Ureter (tissue), 1 donor: Measurements from ENCODE around the gene CAMK2G. TPM values are rescaled to one million over a fixed set of nuclear protein-coding genes. Genes with fewer than 3 reads are reported as not detected.

Experiments
- DNase-seq: peaks from one replicate; pipeline ENCODE4 v3.0.0-alpha.2; 2020; ENCODE audit warnings: low spot score
- total RNA-seq: library from RNA; stranded (reverse); gene quantifications from one replicate; pipeline ENCODE4 v1.2.4, GENCODE V29; 2023
- donor health status: DM: yes; HTN: yes; CAD: no.

CAMK2G gene
- total RNA-seq, 1 donor from 2014 or later: 80.5 TPM

DNA sequence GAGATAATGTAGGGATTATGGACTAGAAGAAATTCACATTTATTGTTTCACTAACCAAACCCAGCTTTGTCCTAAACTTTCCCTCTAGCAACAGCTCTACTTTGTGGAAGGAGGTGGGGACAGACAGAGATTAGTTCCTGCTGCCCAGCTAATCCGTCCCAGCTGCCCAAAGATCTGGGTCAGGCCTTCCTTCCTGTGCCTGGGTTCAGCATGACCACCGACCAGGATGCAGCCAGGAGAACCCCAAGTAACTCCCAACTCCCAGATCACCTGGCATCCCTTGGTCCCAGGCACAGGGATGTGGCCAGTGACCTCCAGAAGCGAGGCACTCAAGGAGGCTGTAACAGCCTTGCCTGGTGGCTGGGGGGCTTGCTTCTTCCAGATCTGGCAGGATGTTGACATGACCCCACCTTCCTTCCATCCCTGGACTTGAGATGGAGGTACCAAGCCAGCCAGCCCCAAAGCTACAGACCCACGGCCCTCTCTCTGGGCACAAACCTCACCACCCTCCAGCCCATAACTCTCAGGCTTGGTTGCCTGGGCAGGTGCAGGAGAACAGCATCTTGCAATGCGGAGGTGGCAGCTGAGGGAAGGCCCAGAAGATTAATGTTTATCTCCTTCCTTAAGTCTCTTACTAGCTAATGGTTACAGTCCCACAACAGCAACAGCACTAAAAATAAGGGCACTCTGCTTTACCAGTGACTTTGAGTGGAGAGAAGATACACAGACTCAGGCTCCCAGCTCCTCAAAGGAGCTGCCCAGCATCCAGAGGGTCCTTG lies 11.1 kb downstream of the CAMK2G start:
- DNase-seq: no peak

DNA sequence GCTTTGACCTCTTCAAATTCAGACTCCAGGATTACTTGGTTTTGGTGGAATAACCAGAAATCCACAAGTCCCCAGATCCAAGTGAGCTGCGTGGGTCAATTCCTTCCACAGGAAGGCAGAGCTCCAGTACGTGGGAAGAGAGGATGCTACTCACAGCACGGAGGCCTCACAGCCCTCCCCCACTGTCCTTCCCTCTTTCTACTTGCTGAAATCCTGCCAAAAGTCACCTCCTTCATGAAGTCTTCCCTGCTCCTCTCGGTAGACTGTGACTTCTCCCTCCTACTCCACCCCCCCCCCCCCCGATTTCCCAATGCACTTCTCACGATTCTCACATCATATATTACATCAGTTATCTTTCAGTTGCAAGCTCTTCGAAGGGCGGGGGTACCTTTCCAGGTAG lies 12.3 kb downstream of the CAMK2G start:
- DNase-seq: no peak

DNA sequence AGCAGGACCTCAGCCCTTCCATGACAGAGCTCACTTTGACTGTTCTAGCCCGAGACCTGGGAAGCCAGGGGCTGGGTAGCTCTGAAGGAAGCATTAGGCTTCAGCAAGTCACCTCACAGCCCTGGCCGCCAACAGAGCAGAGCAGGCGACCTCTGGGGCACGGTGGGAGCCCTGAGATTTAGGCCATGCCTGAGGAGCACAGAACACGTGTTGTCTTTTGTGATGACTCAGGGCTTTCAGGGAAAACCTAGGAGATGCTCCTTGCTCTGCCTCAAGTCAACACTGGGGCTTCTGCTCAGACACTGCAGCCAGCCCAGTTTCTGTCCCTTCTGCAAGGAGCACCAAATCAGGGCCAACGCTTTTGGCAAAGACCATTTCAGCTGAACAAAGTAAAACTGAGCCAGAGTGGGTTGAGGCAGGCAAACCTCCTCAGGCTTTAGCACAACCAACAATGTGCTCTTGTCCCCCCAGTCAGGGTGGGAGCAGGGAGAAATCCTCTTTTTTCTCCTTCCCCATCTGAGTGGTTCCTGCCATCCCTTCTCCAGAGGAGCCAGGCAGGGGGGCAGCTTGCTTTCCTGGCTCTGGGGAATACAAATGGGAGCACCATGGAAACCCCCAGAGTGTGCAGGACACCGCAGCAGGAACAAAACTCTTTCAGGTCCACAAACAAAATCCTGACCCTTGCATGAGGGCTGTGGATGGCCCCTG lies 14.4 kb downstream of the CAMK2G start:
- no peak for DNase-seq

DNA sequence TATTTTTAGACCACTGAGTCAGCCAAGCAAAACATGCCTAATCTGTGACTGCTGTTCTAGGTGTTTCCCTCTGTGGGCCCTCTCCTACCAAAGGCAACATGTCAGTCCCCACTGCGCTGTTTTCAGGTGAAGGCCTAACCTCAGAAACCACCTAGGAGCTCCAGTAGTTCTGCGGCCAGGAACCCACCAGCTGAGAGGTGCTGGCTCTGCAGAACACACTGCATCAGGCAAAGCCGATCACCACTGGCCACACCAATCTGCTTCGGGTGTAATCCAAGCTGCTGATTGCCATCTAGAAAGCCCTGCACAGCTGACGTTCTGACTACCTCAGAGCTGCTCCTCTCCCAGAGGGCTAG lies 14.9 kb downstream of the CAMK2G start:
- DNase-seq: no peak

DNA sequence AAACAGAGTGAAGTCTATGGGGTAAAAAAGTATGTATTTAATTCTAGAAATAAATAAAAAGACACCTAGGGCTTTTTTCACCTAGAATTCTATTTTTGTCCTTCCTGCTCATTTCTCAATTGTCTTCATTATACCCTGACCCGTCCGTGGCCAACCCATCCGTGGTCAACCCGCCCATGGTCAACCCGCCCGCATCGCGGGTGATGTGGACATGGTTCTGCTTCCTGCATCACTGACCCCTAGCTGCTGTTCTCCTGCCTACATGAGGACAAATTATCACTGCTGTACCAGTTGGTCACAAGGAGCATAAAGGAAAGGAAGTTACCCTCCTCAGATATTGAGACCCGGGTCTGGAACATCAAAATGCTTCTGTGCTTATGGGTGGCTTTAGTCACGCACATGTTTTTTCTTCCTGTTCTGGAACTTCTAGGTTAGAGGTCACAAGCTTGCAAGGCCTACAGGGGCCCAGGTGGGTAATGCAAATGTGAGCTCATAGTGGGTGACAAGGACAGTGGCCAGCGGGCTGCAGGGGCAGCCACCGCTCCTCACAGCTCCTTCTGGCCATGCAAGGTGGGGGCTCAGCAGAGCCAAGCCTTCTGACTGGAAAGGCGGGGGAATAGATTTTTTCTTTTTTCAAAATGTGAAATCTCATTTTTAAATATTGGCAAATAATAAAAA lies 15.5 kb downstream of the CAMK2G start:
- no peak for DNase-seq

DNA sequence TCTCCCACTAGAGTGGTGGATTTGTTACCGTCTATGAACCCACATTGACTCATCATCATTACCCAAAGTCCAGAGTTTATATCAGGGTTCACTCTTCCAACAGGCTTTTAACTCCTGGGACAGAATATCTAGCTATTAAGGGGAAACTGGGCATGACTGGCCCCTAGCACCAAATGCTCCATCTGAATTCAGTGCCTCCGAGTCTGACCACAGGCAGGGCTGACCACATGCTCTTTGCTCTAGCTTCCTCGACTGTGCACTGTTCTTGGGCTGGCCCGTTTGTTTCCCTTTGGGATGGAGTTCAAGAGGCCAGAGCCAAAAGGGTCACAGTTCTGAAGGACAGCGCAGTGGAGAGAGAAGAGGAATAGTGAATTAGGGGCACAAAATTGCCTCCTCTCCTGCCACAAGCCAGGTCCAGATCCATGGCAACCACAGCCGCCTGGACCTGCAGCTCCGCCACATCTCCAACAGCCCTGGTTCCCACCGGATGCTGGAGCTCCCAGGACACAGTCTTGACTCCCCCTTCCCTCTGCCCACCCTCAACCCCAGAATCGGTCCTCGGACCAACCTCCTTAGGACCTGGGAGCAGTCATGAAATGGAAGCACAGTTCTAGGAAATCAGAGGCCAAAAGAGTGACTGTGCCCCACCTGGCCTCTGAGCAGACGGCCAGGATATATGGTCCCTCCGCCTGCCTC lies 16.2 kb downstream of the CAMK2G start:
- no peak for DNase-seq

DNA sequence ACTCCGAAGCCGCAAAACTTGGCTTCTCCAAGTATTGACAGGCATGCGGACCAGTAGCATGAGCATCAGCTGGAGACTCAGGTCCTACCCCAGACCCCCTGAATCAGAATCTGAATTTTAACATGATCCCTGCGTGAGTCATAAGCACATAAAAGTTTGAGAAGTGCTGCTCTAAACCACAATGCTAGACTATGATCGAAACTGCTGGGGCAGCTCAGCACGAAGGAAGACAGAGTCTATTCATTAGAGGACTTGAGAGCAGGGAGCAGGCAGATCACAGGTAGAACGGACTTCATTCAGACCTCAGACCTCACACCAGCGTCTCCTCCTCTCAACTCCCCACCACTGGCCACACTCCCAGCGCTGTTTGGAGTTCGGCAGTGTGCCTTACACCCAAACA lies 16.9 kb downstream of the CAMK2G start:
- no peak for DNase-seq

DNA sequence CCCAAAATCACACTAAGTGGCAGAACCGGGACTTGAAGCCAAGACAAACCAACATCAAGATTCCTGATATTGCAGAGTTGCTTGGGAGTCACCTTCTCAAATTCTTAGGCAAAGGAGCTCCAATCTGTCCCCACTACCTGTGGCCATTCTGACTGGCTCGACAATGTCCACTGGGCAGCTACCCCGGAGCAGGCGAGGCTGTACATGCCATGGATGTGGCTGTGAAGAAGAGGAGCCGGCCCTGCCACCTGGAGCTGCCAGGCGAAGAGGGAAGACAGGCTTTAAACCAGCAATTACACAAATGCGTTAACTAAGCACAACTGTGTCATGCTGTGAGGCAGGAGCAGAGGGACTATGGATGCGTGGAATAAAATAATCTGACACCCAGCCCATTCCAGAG lies 18.1 kb downstream of the CAMK2G start:
- DNase-seq: no peak

DNA sequence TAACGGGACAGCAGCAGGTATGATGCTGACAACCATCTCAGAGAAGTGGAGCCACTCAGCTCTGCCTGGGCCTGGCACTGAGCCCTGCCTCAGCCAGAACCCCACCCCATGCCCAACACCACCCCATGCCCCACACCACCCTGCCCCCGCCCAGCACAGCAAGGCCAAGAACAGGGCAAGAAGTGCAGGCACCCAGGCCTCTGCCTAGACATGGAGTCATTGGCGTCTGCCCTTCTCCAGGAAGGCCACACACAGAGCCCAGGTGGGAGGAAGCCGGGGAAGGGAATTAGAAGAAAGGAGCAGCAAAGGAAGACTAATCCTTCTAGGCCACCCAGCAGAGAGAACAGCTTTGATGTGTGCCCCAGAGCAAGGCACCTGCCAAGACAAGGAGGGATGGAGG lies 18.9 kb downstream of the CAMK2G start:
- no peak for DNase-seq

DNA sequence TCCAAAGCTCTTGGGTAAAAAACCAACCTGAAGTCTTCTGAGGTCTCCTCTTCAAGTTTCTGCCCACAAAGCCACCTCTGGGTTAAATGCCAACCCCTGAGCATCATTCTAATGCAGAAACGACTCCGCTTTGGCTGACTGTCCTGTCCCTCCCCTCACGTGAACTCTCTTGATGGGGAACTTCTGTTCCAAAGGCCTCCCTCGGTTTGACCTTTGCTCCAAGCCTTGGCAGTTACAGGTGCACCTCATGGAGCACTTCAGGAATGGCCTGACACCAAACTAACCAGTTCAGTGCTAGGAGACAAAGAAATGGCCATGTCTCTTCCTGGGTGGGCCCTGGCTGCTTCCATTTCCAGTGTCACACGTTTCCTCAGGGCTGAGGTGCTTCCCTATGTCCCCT lies 20.0 kb downstream of the CAMK2G start:
- DNase-seq: no peak

DNA sequence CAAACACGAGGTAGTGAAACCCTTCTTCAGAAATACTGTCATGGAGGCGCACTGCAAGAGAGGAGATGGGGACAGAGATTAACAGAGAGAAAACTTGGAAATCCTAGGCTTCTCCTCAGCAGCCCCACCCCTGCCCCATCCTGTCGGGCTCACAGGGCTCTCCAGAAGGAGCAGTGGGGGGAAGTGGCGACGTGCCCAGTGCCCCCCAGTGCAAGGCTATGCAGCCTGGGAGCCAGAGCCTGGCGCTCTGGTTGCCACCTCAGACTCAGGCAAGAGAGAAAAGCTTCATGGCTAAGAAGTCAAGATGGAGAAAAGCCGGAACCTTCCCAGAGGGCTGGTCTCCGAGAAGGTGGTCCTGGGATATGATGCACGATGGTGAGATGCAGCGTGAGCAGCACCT lies 21.2 kb downstream of the CAMK2G start:
- DNase-seq: no peak

DNA sequence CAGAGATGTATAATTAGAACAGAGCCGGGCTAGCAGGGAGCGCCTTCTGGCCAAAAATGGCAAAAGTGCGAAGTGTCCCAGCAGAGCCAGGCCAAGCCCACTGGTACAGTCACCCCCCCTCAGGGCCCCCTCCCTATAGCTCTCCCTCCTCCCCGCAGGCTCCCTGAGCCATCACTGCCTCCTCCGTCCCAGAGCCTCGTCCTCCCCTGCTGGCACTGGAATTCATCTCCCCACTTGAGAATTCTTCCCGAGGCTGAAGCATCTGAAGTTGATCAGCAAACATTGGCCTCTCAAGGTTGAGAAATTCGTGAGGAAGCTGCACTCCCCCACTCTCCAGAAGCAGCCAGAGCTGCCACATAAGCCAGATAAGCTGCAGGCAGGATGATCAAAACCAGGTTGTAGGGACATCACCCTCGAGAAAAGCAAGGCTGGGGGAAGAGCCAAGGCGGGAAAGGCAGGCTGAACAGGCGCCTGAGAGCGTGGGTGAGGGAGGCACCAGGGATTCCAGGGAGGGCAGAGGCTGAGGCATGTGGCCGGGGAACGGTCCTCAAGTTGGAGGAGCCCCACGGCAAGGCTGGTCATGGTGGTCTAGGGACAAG lies 23.4 kb downstream of the CAMK2G start:
- peak; percentile 83 for DNase-seq

DNA sequence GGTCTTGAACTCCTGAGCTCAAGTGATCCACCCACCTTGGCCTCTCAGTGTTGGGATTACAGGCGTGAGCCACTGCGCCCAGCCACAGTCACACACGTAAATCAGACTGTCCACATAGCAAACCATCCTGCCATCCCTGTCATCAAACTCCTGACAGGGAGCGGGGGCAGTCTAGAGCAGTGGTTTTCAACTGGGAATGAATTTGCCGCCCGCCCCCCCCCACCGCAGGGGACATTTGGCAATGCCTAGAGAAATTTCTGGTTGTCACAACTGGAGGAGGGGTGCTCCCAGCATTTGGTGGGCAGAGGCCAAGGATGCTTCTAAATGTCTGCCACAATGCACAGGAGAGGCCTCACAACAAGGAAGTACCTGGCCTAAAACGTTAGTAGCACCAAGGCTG lies 24.1 kb downstream of the CAMK2G start:
- DNase-seq: no peak

DNA sequence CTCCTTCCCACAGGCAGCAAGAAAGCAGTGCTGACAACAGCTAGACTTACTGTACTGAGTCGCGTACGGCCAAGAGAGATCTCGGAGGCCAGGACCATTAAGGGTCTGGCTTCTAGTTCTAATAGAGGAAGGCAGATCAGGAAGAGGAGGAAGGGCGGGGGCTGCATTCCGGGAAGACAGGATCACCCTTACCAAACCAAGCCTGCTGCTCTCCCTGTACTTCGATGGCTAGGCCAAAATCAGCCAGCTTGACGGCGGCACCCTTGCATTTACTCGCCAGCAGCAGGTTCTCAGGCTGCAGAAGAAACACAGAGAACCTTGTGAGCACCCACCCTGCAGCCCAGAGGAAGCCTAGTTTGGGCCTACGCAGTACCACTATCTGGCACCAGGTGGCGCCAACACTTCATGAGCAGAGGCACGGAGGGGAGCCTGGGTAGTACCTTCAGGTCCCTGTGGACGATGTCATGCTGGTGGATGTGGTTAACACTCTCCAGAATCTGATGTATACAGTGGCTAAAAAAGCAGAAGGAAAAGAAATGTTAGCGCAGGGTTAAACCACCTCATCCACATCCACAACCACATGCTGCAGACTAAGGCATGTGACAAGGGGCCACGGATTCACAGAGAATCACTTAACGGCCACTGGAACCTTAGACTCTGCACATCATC lies 25.4 kb downstream of the CAMK2G start:
- DNase-seq: peak; percentile 89

DNA sequence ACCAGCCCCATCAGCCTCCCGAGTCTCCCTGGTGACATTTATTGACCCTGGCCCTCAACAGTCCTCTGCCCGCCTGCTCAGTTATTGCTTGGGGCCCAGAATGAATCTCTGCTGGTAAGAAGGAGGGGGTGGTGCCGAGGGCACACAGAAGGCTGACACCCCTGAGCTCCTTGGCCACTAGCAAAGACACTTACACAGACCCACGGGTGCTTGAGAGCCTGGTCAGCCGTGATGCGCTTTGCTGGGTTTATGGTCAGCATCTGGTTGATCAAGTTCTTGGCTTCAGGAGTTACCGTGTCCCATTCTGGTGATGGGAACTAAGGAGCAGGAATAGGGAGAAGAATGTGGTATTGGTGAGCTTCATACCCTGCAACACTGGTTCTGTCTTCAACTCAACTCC lies 27.3 kb downstream of the CAMK2G start:
- DNase-seq: no peak

DNA sequence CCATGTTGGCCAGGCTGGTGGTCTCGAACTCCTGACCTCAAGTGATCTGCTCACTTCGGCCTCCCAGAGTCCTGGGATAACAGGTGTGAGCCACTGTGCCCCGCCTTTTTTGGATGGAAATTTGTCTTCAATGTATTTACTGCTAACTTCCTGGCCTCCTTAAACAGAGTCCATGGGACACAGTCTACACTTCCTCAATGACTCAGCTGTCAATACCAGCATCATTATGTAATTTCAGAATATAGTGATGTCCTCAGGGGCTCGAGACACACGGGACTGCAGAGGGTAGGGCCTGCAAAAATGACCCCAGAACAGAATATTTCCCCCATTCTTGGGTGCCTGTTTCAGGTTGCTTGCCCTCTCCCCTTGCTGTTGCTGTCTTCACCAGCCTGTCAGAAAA lies 31.1 kb downstream of the CAMK2G start:
- no peak for DNase-seq

DNA sequence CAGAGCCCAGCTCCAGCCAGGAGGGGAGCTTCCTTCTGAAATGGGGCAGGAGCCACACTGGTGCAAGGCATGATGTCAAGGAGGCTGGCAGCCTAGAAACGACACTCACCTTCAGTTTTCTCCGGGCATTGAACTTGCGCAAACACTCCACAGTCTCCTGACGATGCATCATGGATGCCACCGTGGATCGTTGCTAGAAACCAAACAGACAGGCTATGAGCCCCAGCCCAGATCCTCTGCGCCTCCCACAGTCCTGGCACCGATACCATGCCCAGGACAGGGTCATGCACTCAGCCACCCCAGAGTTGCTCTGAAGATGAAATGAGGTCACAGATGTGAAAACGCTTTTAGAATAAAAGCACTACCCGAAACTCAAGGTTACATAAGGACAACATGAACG lies 32.0 kb downstream of the CAMK2G start:
- no peak for DNase-seq

DNA sequence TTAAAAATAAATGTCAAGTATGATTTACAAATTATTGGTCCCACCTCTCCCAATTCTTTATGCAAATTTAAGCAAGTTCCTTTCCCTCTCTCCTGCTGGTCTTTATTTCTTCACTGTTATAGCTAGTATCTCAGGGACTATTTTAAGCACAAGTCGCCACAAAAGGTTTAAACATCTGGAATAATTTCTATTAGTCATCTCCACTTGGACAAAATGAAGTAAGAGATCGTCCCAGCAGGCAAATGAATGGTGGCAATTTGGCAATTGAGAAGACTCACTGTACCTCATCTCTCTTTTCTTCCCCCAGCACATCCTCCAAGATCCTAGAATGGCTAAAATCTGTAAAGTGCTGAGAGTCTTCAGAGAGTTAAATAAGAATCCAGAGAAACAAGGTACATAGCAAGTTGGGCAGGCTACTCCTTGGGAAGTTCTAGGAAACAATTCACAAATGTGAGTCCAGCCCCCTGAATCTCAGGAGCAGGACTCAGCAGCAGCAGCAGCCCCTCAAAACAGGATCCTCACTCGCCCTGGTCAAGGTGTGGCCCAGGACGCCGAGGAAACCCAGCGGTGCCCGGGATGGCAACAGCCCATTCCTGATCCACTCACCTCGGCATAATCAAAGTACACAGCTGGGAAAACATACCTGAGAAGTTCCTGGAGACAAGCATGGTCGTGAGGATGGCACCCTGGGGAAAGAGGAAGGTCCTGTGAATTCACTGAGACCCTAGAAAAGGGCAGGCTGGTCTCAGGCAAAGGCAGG lies 32.6 kb downstream of the CAMK2G start:
- DNase-seq: no peak

DNA sequence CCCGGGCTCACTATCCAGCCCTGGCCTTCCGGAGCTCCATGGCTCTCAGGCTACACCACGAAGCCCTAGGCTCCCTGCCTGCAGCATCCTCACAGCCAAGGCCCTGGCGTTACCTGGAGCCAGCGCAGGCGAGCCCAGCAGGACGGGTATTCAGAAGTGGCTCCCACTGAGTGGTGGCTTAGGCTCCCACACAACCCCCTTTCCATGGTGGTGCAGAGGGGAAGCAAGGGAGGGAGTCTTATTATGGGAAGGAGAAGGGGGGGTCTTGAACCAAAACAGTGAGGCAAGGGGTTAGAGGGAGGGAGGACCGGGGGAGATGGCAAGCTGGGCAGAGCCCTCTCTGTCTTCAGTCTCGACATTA lies 33.3 kb downstream of the CAMK2G start:
- no peak for DNase-seq

DNA sequence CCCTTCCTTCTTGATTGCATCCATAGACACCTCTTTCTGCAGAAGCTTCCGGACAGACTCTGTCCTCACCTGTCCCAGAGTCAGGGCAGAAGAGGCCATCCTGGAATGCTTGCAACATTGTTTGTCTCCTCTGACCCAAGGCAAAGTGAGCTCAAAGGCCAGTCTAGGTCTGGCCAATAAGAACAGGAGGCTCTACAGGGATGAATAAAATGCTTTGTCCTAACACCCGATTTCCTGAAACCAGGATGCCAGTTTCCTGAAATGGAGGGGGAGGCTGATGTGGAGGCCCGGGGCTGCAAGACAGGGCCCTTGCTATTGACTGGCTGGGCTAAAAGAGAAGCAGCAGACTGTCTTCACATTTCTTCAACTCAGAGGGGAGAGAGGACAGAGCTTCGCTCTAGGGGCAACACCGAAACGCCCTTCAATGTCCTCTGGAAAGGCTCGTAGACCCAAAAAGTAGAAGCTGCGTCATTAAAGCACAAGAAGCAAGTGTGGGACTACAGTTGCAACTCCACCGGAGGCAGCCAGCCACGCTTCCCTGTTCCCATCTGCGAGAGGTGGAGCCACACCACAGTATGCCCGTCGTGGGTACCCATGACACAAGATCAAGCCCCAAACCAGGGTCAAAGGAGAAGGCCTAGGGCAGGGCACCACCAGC lies 33.8 kb downstream of the CAMK2G start:
- DNase-seq: no peak
